Measurements from ENCODE around the gene BAX.

GRCh38 chr19:48950159-48950558 lies 4.5 kb upstream of the BAX start:
- TF ChIP-seq POLR2A (IDR thresholded peaks at IDR 0.05) (no peak), EP300 (IDR thresholded peaks at IDR 0.05) (no peak)
